ENCODE measurements around the gene MCRIP2.

DNA sequence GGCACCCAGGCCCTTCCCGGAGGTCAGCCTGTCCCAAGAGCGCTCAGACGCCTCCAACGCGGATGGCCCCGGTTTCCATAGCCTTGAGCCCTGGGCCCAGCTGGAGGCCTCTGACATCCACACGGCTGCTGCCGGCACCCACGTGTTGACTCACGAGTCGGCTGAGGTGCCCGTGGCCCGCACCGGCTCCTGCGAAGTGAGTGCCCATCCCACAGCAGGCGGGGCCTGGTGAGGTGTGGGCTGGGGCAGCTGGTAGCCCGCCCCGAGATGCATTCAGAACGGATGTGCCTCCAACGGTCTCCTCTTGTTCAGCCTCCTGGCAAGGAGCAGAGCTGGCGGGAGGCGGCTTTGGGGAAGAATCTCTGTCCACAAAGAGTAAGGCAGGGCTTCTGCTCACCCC is 10.2 kb downstream of the MCRIP2 start:
- TF ChIP-seq, protein P1, sequence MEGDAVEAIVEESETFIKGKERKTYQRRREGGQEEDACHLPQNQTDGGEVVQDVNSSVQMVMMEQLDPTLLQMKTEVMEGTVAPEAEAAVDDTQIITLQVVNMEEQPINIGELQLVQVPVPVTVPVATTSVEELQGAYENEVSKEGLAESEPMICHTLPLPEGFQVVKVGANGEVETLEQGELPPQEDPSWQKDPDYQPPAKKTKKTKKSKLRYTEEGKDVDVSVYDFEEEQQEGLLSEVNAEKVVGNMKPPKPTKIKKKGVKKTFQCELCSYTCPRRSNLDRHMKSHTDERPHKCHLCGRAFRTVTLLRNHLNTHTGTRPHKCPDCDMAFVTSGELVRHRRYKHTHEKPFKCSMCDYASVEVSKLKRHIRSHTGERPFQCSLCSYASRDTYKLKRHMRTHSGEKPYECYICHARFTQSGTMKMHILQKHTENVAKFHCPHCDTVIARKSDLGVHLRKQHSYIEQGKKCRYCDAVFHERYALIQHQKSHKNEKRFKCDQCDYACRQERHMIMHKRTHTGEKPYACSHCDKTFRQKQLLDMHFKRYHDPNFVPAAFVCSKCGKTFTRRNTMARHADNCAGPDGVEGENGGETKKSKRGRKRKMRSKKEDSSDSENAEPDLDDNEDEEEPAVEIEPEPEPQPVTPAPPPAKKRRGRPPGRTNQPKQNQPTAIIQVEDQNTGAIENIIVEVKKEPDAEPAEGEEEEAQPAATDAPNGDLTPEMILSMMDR (IDR thresholded peaks at IDR 0.05) = no peak
- no peak for TF ChIP-seq EP300 (IDR thresholded peaks at IDR 0.05)
- TF ChIP-seq POLR2AphosphoS5 (IDR thresholded peaks at IDR 0.05) = no peak

All from sigmoid colon (tissue), 4 donors.